NCI-H2029 (cell line): ENCODE data around the gene CTNNAL1.

Source experiments
- DNase-seq: peaks from one replicate; lab custom pipeline; 2025; lab: John Stamatoyannopoulos, UW

Gene CTNNAL1

DNA sequence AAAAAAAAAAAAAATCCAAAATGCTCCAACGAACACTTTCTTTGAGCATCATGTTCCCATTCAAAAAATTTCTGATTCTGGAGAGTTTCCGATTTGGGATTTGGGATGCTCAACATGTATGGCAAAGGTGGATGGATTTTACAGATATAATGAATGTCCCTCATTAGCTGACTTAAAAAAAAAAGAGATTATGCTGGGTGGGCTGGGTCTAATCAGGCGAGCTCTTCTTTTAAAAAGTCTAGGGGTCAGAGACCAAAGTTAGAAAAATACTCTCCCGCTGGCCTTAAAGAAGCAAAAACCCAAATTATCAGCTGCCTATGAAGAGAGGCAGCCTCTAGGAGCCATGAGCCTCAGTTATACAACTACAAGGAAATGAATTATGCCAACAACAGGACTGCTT lies 15.2 kb upstream of the CTNNAL1 start:
- DNase-seq, result no peak

DNA sequence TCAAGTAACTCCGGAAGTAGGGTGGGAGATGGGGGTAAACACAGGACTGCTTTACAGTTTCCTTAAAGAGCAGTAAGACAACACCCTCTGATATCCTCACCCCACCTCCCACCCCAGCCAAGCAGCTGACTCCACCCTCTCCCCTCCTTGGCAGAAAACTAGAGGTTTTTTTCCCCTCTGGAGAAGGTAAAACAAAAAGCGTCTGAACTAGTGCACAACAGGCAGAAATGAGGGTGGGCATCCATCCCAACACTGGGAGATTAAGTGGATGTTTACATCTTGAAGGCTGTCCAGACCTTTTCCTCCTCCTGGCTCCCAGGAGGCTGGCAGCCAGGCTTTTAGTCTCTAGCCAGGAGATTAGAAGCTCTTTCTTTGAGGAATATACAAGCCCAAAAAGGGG lies 13.9 kb upstream of the CTNNAL1 start:
- DNase-seq, result no peak

GRCh38 chr9:109026306-109026705 lies 13.0 kb upstream of the CTNNAL1 start:
- DNase-seq, result no peak

- DNase-seq, result no peak
These were observed 9.6 kb upstream of the CTNNAL1 start for GRCh38 chr9:109022873-109023272.

DNA sequence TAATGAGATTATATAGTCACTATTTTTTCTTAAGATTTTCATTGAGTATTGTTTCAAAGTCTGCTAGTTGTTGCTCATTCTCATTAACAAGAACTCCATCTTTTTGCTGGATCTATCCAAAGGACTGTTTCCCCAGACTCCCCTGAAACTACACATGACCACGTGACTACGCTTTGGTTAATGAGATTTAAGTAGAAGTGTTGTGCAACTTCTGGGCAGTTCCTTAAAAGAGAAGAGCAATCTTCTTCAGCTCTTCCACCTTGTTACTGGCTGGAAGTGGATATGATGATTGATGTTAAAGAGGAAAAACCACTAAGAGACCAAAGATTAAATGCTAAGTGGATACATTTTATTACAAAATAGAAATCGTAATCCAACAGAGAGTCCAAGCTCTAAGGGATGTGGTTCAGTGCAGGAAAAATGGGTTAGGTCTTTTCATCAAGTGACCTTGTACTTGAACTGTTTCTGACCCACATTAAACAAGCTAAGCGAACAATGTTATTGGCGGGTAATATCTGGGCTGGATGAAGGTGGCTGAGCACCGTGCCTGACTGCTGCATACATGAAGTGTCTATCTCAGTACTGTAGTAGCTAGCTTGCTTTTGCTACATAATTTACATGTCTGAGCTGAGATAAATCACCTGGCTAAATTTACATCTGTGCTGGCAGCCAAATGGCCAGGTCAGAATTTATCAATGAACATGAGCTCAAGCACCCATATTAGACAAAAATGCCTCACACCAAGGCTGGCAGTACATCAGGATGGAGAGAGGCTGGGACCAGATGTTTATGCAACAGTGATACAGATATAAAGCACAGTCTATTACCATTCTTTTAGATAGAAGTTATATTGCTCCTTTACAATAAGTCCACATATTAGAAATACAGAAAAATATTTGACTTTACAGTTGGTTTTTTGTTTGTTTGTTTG lies 7.5 kb upstream of the CTNNAL1 start:
- DNase-seq, result no peak

DNA sequence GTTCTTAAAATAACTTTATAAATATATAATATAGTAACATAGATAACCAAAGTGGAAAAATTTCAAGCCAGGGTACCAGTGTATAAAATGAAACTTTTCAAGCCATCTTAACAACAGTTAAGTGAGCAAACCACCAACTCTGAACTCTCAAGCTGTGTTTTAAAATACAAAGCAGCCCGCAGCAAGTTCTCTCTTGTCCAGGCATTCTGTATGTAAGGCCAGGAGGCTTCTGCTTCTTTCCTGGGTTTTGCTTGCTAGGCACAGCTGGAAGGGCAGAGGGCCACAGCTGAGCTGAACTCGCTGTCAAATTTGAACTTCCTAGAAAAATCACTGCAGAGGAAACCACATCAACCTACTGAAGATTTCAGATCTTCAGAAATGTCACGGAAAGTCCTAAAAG lies 6.8 kb upstream of the CTNNAL1 start:
- no peak for DNase-seq

- no peak for DNase-seq
These were observed 6.1 kb upstream of the CTNNAL1 start for GRCh38 chr9:109019420-109019819.

- DNase-seq, result no peak
These were observed 4.2 kb upstream of the CTNNAL1 start for GRCh38 chr9:109017493-109017892.

DNA sequence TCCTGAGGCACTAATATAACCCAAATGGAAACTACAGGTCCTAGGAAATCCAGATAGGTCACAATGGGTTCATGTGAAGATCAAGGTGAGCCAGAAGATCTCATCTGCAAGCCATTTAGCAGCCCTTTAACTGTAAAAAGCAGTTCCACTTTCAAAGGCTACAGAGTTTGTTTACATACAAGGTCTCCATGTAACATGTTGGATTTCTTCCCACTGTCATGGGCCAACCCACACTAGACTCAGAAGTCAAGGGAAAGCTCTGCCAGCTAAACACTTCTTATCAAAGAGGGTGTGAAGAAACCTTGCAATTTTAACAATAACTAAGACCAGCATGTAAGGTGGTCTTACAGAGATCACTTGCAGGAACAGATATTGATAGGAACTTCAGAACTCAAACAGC lies 3.8 kb upstream of the CTNNAL1 start:
- peak; percentile 48 for DNase-seq

DNA sequence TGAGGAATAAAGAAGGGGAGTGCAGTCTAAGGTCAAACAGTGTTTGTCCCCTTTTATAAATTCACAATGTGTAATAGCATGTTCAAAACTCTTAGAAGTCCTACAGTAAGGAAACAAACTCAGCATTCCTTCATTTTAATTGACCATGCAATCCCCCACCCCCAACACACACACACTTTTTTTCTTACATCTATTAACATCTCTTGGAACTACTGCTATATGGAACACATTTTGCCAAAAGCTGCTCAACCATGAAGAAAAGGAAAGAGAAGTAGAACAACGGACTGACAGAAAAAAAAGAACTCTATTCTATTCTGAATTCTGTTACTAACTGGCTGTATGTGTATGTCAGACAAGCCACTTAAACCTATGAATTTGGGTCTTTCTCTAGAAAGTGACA lies 2.8 kb upstream of the CTNNAL1 start:
- DNase-seq, result no peak

DNA sequence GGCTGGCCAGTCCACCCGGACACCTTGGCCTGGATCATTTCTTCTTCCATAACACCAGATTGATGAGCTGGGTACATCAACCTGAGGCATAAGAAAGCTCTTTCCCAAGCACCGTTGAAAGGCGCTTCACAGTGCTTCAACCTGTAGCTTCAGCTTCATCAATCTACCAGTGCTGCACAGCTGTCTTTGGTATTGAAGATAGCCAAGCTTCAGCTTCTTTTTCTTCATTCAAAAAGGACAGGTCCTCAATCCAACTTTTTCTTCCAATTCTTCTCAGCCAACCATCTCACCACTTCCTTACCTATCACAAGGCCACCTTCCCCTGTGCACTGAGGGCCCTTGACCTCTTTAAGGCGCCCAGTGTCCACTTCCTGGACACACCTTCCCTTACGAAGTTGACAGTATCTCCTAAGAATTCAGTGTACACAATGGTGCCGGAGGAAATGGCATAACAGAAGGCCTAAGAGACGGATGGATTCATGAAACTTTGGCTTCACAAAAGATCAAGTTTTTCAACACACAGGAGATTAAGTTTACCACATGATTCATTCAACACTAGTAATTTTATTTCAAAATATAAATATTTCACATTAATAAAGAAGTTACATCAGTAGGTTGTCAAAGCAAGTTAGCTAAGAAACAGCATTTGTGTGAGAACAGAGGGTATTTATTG lies 1.4 kb upstream of the CTNNAL1 start:
- no peak for DNase-seq

DNA sequence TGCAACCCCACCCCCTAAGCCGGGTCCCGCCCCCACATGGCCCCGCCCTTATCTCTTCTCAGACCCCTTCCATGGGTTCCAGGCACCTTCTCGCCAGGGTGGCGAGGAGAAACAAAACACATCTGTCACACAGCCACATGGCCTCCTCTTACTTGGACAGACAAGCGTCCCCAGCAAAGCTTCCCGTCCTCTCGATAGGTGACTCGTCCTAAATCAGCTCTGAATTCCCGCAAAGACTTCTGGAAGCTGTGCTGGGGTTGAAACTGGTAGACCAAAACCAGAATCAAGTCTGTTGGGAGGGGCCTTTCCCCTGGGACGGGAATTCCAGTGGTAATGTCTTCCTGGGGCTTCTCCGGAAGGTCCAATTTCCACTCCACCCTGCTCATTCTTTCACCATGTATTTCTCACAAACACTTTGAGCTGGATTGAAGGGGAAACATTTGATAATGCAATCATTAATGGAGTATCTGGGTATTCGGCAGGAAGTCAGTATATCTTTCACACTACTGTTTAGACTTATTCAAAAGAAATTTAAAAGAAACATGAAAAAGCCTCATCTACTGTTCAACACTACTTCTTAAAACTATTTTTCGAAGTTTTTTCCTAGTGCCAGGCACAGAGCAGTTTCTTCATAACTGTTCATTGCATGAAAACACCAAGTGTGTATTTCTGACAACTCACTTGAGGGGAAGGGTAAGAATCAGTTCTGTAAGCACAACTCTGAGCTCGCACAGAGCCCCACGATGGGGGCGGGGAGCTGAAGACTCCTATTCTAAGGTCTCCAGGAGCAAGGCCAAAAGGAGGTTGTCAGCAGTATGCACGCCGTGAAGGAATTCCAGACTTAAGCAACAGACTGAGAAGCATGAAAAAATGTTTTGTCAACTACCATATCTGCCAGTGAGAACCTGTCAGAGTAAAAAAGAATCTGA lies 644 bp upstream of the CTNNAL1 start:
- DNase-seq, result no peak

DNA sequence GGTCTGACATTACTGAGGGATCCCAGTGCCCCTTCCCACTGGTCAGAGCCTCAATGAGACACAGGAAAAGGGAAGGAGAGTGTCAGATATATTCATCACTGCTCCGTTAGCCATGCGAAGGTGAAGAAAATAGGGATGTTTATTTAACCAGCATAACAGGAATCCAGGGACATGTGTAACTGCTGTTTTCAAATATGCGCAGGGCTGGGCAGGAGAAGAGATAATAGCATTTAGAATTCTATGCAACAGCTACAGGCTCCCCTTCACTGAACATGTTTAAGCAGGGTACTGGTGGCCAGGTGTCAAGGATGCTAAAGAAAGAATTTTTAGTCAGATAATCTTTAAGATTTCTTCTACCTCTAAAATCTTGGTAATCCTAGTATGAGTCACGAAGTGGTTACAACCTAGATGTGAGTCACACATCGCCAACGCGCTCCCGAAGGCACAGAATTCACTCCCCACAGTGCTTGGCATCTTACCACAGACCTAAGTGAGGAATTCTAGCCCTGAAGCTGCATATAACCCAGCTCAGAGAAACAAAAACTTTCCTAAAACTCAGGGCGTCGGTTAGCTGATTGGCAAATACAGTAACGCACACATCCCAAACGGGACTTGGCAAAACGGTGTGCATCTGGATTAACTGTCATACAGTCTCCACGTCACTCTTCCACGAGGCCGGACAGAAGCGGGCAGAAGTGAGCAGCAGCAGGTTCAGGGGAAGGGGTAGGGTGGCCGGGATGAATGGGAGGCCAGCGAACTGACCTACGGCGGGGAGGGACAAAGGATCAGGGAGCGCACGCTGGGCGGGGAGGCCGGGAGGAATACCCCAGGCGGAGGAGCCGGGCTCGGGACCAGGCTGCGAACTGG lies 1.1 kb downstream of the CTNNAL1 start:
- no peak for DNase-seq

DNA sequence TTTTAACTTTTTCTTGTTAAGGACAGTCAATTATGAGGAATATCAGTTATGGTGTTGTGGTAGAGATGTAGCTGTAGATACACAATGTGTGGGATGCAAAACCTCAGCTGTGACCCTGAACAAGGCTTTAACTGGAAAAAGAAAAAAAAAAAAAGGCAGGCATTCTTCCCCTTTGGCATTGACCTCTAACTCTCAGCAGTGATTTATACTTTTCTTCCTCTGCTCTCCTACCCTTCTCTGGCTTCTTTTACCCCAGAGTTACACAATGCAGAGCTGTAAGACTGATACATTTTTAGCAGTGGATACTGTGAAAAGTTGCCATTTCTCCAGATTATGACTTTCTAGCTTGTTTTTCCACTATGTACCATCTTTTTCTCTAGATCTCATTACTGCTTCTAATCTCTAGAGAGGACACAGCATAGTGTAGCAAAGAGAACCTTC lies 2.0 kb downstream of the CTNNAL1 start:
- DNase-seq, result no peak

- DNase-seq, result peak; percentile 53
These were observed 2.6 kb downstream of the CTNNAL1 start for GRCh38 chr9:109010746-109011145.

DNA sequence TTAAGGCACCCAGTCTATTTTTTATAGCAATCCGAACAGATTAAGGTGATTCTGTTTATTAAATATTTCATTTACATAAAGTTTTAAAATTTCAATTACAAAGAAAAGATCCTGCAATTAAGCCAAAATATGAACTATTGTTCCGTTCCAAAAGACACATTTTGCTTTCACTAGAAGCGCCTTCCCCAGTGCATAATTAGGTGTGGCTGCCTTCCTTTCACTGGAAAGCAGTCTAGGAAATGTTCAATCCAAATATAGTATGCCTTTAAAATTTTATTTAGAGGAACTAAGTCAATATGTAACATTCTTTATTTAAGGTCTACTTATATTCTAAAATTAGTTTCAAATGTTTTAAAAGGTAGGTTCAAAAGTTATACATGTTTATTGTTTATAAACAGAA lies 7.6 kb downstream of the CTNNAL1 start:
- DNase-seq, result no peak

GRCh38 chr9:109003116-109003515 lies 10.2 kb downstream of the CTNNAL1 start:
- no peak for DNase-seq

- no peak for DNase-seq
These were observed 11.2 kb downstream of the CTNNAL1 start for GRCh38 chr9:109002141-109002540.

GRCh38 chr9:109001275-109001676 lies 12.0 kb downstream of the CTNNAL1 start:
- no peak for DNase-seq

GRCh38 chr9:108997112-108997511 lies 16.2 kb downstream of the CTNNAL1 start:
- DNase-seq, result no peak

- DNase-seq, result peak; percentile 74
These were observed 16.7 kb downstream of the CTNNAL1 start for GRCh38 chr9:108996643-108997042.
